ENCODE data around the gene NCAPG2.

Gene NCAPG2

DNA sequence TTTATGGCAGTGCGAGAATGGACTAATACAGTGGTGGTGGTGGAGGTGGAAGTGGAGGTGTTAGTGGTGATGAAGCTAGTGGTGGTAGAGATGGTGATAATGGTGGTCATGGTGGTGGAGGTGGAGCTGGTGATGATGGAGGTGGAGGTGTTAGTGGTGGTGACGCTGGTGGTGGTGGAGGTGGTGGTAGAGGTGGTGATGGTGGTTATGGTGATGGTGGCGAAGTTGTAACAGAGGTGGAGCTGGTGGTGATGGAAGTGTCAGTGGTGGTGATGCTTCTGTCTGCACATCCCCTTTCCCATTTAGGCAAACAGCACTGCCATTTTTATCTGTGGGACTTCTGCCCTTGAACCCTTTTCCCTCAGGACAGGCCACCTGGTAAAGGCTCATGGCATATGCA lies 109.5 kb downstream of the NCAPG2 start:
- DNase-seq (ENCODE audit: low spot score): no peak

GRCh38 chr7:158592541-158592940 lies 112.1 kb downstream of the NCAPG2 start:
- DNase-seq (ENCODE audit: low spot score): no peak

DNA sequence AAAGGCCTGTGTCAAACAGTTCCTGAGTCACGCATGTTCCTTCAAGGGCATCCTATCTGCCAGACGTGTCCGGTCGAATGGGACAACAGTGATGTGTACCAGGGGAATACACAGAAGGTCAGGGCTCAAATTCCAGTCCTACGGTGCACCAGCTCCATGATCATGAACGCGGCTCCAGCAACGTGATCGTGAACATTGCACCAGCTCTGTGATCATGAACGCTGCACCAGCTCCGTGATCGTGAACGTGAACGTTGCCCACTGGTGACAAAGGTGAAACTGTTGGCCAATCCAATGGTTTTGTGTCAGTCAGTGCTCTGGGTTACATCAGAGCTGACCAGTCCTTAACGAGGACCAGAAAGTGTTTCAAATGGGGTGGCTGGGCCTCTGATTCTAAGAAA lies 112.7 kb downstream of the NCAPG2 start:
- no peak for DNase-seq (ENCODE audit: low spot score)

GRCh38 chr7:158590181-158590530 lies 114.4 kb downstream of the NCAPG2 start:
- no peak for DNase-seq (ENCODE audit: low spot score)

DNA sequence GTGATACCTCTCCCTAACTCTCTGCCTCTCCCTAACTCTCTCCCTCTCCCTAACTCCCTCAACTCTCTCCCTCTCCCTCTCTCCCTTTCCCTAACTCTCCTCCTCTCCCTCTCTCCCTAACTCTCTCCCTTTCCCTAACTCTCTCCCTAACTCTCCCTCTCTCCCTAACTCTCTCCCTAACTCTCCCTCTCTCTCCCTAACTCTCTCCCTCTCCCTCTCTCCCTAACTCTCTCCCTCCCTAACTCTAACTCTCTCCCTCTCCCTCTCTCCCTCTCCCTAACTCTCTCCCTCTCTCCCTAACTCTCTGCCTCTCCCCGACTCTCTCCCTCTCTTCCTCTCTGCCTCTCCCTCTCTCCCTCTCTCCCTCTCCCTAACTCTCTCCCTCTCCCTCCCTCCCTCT lies 115.0 kb downstream of the NCAPG2 start:
- DNase-seq (ENCODE audit: low spot score): no peak

DNA sequence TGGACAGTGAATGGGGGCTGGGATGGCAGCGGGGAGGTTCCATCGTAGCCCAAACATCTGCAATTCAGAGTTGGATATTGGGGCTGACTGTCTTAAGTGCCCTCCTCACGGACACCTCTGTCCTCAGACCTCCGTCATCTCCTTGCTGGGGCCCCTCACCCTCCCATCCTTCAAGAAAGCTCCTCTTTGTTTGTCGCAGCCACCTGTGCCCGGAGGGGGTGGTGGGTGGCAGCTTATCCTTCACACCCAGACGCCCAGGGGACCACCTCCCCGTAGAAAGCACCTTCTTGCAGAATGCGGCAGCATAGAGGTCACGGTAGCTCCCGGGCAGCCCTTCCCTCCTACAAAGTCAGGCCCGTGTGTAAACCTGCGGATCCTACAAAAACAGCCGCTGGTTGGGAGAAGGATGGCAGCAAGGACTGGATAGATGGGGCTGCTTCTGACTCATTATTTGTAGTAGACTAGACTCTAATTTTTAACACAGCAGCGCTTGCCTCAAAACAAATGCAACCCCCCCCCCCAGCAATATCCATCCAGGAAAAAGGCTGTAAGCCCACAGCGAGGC lies 115.6 kb downstream of the NCAPG2 start:
- no peak for DNase-seq (ENCODE audit: low spot score)

- DNase-seq (ENCODE audit: low spot score): no peak
Measured at GRCh38 chr7:158588085-158588877, 116.3 kb downstream of the NCAPG2 start.

DNA sequence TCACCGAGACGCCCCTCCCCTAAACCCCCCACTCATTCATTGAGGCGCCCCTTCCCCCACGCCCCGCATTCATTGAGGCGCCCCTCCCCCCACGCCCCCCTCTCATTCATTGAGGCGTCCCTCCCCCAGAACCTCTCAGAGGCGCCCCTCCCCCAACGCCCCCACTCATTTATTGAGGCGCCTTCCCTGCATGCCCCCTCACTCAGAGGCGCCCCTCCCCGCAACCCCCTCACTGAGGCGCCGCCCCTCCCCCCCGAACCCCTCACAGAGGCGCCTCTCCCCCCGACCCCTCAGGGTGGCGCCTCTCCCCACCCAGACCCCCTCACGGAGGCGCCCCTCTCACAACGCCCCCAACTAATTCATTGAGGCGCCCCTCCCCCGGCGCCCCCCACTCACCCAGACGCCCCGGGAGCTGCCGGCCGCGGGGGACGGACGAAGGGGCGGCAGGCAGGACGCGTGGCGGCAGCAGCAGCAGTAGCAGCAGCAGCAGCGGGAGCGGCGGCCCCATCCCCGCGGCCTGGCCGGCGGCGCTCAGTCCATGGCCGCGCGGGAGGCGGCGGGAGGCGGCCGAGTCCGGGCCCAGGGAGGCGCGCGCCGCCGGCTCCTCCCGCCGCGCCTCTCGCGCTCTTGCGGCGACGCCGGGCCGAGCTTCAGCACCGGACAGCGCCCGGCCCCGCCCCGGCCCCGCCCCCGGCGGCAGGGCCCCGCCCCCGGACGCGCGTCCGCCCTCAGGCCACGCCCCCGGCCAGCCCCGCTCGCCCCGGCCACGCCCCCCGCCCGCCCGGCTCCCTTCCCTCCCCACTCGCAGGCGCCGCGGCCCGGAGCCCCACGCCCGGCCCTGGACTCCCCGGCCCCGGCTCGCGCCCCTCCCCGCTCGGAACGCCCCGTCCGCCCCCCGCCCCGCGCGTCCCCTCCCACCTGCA lies 117.2 kb downstream of the NCAPG2 start, which contains the start of gene PTPRN2:
TSS of gene PTPRN2 (minus strand) at position 662 of the 923 bp plus-strand sequence.
- DNase-seq (ENCODE audit: low spot score): peak; percentile 94

GRCh38 chr7:158586499-158587161 lies 118.0 kb downstream of the NCAPG2 start:
- DNase-seq (ENCODE audit: low spot score): no peak

DNA sequence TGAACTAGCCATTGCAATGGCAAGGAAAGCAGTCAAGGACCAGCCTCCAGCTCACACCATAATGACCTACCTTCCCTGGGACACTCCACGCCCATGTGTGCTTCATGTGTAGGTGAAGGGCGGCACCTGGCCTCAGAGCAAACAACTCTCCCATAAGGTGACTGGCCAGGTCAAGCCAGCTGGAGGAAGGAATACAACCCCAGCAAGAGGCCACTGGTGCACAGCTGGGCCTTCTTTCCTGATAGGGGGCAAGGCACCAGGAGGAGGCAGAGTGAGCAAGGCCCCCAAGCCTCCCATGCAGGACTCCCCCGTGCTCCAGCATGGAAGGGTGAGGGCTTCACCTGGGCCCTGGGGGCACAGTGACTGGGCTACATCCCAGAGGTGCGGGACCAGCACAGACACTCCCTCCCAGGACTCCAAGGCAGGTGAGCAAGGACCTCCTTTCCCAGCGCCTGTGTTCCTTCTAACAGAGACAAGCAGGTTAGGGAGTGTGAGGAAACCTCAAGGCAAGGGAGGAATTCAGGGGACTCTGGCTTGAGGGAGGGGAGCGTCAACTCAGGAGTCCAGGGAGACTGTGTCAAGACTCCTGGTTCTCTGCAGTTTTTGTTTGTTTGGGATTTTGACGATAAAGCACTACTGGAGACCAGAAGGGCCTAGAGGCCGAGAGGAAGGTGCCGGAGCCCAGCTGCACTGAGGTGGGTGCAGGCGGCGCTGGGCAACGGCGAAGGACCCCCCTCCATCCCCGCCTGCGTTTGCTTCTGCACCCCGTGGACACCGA lies 118.7 kb downstream of the NCAPG2 start:
- no peak for DNase-seq (ENCODE audit: low spot score)

DNA sequence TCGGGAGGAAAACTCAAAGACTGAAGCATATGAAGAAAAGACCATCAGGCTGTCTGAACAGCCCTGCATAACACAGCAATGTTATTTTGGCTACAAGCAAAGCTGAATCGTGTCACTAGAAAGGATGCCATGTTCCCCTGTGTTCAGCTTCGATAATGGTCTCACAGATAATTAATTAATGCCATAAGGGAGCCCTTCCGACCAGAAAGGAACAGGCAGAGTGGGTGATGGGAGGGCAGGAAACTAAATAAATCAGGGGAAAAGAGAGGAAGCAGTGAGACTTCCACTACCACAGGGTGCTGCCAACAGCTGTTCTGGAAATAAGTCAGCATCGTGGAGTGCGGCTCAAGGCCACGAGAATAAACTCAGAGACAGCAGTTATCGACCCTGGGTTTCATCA lies 120.2 kb downstream of the NCAPG2 start:
- DNase-seq (ENCODE audit: low spot score): no peak

DNA sequence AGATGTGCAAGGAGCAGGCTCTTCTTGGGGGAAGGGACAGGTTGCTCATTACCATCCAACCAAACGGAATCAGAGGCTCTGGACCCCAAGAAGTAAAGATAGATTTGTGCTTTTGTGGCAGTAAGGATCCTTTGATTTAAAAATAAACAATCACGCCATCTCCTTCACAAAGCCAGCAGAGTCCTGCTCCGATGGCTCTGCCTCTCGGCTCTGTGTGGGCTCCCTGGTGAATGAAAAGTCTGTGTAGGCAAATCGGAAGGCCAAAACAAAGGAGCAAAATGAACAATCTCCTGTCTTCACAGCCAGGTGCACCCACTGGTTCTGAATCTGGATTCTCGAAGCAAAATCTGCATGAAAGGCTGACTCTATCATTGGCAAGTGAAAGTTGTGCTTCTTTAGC lies 120.8 kb downstream of the NCAPG2 start:
- DNase-seq (ENCODE audit: low spot score): no peak

DNA sequence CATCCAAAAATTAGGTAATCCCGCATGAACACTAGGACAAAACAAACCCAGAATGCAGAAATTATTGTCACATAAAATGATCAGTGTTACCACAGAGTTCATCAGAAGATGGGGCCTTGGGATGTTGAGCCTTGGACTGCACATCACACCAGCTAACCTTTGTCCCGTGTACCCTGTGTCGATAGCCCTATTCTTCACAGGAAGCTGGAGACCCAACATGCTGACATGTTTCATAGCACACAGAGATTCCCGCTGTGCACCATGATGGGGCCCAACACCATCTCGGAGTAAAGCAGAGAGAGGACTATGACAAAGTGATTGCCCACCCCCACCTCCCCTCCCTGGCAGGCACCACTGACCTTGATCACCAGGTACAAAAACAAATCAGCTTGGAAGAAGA lies 121.5 kb downstream of the NCAPG2 start:
- DNase-seq (ENCODE audit: low spot score): no peak

GRCh38 chr7:158582089-158582456 lies 122.5 kb downstream of the NCAPG2 start:
- no peak for DNase-seq (ENCODE audit: low spot score)

DNA sequence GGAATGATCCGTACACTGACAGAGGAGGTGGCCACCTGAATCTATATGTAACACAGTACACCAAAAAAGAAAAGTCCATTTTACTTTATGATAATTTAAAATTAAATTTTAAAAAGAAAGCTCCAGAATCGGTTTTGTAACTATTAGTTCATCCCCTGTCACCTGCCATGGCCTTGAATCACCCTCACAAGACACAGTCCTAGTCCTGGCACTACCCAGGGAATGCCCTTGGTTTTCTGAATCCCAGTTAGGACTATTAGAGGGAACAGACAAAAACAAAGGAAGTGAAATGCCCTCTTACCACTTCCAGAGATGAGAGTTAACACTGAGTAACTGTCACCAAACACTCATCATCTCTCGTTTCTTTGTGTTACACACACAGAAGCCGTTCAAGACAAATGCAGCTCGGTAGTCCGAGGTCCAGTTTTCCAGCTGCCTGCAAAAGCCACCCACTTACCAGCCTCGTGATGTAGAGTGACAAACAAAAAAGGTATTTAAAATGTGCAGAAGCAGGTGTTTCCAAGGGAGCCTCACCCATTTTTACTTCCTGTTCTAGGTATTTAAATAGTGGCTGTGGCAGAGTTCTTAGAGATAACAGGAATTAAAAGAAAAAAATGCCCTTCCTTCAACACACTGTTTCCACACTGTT lies 123.0 kb downstream of the NCAPG2 start:
- no peak for DNase-seq (ENCODE audit: low spot score)
